Large intestine (tissue), 3 donors: Measurements from ENCODE around the gene HRG. TPM values are rescaled to one million over a fixed set of nuclear protein-coding genes. Genes with fewer than 3 reads are reported as not detected.
"Not testable (repeated sequence)": the region's sequence is repeated elsewhere in the genome, so short reads cannot be mapped to it uniquely, and the experiment has no call there.

Source experiments
- DNase-seq, 2 donors: peaks; one replicate each; pipeline versions ENCODE4 v3.0.0 to v3.0.0-alpha.2; 2013
- H3K27ac ChIP-seq: one replicate; pipeline ENCODE4 v1.5.1; 2013; ENCODE audit warnings: low read length
- H3K27me3 ChIP-seq: 2 replicates; pipeline ENCODE4 v1.6.1; 2013; ENCODE audit warnings: low read length; ENCODE audit not compliant: control insufficient read depth, insufficient read depth
- H3K36me3 ChIP-seq: 2 replicates; pipeline ENCODE4 v1.6.1; 2013; ENCODE audit warnings: low read length; ENCODE audit not compliant: control insufficient read depth, insufficient read depth
- H3K4me1 ChIP-seq: one replicate; pipeline ENCODE4 v1.6.1; 2013; ENCODE audit warnings: low read length; ENCODE audit not compliant: control insufficient read depth, insufficient read depth
- H3K4me3 ChIP-seq: one replicate; pipeline ENCODE4 v1.5.1; 2013; ENCODE audit warnings: low read length
- H3K9me3 ChIP-seq: one replicate; pipeline ENCODE4 v1.6.1; 2013; ENCODE audit warnings: mild to moderate bottlenecking, low read depth, low read length, moderate library complexity; ENCODE audit not compliant: control insufficient read depth
- WGBS: methylation state at CpG from one replicate; pipeline ENCODE4 v1.1.5; 2013; ENCODE audit warnings: low lambda C conversion rate; ENCODE audit not compliant: insufficient coverage; 5-methylcytosine and 5-hydroxymethylcytosine counted together
- polyA plus RNA-seq: library from polyadenylated mRNA; unstranded; fragments of 120-200 nt; gene quantifications from one replicate; pipeline ENCODE4 v1.2.1, GENCODE V29; 2013

The HRG gene
- polyA plus RNA-seq, 1 donor: 0.04 TPM

DNA sequence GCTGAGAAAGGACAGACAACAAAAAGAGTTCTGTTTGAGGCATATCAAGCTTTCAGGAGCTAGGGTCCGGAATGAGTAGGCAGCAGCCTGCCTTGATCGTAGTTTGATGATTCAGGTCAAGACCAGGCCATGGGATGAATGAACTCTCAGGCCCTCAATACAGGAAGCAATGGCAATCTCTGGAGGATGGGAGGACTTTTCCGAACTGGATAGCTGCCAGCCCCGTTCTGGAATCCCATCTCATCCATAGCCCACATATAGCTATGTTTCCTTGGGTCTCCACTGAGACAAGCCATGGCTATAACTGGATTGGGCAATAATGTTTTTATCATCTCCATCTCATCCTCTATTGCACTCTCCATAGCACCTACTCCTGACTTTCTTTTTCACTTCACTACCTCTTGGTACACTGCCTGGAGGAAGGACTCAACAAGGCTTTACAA lies 40.2 kb upstream of the HRG start:
- Histone ChIP-seq H3K36me3 (no peaks in the 10 kb centered on the region), H3K9me3 (no peaks in the 10 kb centered on the region), H3K27me3 (no peaks in the 10 kb centered on the region), H3K27ac (no peak overlapping the region), H3K4me1 (no peaks in the 10 kb centered on the region), H3K4me3 (no peak overlapping the region)
- DNase-seq: no peak
- 100% methylated on average over 2 of the region's 4 CpGs for WGBS

DNA sequence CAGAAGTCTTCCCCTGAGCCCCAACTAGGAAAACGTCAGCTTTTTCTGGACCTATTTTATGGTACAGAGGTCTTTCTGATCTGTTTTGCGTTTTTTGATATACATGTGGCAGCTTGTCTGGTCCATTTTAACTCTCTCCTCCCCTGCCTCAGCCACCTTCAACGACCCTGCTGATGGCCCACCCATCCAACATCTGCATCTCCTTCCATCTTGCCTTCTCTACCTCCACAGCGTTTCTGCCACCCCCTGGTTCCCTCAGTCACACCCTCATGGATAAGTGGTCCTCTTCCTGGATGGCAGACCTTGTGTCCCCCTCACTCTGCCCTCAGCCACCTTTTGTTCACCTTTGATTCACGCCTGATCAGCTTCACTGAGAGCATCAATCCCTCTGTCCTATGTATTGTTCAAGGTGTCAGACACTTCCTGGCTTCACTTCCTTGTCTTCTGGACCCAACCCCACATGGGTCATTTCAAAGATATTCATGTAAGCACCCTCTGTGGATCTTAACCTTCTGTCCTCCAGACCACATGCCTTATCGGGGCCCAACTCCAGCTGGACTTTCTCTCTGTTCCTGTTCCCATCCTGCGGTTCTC lies 39.5 kb upstream of the HRG start:
- DNase-seq: no peak
- H3K9me3 ChIP-seq: no peaks in the 10 kb centered on the region
- no peak overlapping the region for H3K4me3 ChIP-seq
- WGBS: 79% methylated on average over 2 of the region's 7 CpGs
- no peaks in the 10 kb centered on the region for H3K4me1 ChIP-seq
- H3K27ac ChIP-seq: no peak overlapping the region
- H3K27me3 ChIP-seq: no peaks in the 10 kb centered on the region
- no peaks in the 10 kb centered on the region for H3K36me3 ChIP-seq

DNA sequence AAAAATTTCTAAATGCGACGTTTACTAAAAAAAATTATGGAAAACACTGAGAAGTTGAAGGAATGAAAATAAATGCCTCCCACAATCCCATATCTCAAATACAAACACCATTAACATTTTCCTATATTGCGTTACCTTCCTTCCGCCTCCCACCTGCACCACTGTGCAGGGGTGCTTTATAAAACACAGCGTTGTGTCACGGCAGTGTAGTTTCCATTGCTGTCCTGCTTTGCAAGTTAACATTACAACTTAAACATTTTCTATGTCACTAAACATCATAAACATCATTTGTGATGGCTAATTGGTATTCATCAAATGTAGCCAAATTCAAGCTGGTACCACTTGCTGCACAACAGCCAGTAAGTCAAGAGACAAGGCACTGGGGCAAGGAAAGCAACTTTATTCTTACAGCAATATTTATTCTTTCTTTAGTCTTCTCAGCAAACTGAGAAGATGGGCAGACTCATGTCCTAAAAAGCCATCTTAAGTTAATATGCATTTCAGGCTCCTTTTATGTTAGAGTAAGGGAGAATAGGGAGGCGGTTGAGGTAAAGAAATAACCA lies 37.9 kb upstream of the HRG start:
- DNase-seq: no peak
- no peaks in the 10 kb centered on the region for H3K27me3 ChIP-seq
- H3K9me3 ChIP-seq: no peaks in the 10 kb centered on the region
- WGBS: 100% methylated on average over 2 of the region's 7 CpGs
- no peaks in the 10 kb centered on the region for H3K36me3 ChIP-seq
- H3K4me3 ChIP-seq: no peak overlapping the region
- no peaks in the 10 kb centered on the region for H3K4me1 ChIP-seq
- H3K27ac ChIP-seq: no peak overlapping the region

DNA sequence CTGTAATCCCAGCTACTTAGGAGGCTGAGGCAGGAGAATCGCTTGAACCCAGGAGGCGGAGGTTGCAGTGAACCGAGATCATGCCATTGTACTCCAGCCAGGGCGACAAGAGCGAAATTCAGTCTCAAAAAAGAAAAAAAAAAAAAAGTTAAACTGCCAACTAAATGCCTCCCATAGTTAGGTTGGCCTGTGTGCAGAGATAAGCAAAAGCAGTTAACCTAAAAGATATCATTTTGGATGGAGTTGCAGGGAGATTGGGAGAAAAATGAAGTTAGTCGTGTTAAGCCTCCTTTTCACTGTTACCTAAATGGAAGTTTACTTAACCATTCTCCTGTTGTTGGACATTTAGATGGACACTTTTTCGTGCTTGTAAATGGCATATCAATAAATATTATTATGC lies 37.1 kb upstream of the HRG start:
- DNase-seq: no peak
- no peak overlapping the region for H3K27ac ChIP-seq
- no peaks in the 10 kb centered on the region for H3K27me3 ChIP-seq
- no peaks in the 10 kb centered on the region for H3K4me1 ChIP-seq
- no peaks in the 10 kb centered on the region for H3K36me3 ChIP-seq
- no peak overlapping the region for H3K4me3 ChIP-seq
- WGBS: 60% methylated on average over 1 of the region's 7 CpGs
- H3K9me3 ChIP-seq: no peaks in the 10 kb centered on the region

DNA sequence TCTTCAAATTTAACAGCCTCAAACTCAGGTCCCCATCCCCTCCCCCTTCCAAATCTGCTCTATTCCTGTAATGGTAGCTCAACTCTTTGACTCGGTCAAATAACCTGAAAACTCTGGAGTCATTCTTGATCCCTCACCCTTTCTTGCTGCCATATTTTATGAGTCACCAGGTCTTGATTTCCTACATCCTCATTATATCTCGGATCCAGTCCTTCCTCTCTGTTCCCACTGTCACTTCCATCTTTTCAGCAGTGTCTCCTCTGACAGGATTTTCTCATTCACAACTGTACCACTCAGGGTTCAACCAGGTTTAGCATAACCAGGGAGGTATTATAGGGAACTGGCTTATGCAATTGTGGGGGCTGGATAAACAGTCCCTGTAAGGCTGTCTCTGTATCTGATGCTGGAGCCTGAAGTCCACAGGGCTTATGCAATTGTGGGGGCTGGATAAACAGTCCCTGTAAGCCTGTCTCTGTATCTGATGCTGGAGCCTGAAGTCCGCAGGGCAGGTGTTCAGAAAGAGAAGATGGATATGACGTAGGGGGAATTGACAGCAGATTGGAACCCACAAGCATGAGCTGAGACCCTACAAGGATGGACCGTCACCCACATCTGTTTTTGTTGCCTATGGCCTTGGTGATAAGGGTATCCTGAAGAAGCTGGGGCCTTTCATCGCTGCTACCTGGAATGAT lies 34.7 kb upstream of the HRG start:
- H3K27ac ChIP-seq: no peak overlapping the region
- DNase-seq: no peak
- no peaks in the 10 kb centered on the region for H3K4me1 ChIP-seq
- H3K27me3 ChIP-seq: no peaks in the 10 kb centered on the region
- 92% methylated on average over 2 of the region's 6 CpGs for WGBS
- H3K9me3 ChIP-seq: no peaks in the 10 kb centered on the region
- H3K36me3 ChIP-seq: no peaks in the 10 kb centered on the region
- no peak overlapping the region for H3K4me3 ChIP-seq

DNA sequence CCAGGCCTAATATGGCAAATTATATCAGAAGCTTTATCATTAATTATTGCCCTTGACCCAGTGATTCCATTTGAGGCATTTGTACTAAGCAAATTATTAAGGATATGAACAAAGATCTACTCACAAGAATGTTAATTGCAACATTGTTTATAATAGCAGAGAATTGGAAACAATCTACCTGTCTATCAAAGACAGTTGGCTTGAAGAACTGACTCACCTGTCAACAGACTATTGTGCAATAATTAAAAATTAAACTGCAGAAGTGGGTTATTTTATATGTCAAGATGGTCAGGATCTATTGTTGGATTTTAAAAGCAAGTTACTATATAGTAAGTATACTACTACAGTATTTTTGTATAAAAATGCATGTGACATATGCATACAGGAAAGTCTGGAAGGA lies 32.3 kb upstream of the HRG start:
- no peaks in the 10 kb centered on the region for H3K36me3 ChIP-seq
- no peak for DNase-seq
- H3K9me3 ChIP-seq: no peaks in the 10 kb centered on the region
- H3K4me1 ChIP-seq: no peaks in the 10 kb centered on the region
- no peak overlapping the region for H3K27ac ChIP-seq
- no peak overlapping the region for H3K4me3 ChIP-seq
- H3K27me3 ChIP-seq: no peaks in the 10 kb centered on the region

DNA sequence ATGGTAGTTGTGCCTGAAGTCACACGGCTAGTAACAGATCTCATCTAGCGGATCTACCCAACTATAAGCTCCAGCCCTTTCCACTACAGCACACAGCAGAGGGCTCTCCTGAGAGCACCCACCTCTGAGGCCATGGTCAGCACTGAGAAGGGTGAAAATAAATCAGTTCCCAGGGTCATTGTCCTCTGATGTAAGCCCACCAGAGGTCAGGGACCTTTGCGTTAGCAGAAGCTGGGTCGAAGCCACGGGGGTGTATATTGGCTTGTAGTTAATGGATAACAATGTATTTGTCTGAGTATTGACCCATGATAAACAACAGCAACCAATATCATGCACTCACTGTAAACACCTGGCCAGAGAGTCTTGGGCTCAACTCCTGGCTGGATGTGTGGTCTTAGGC lies 31.6 kb upstream of the HRG start:
- H3K9me3 ChIP-seq, H3K27me3 ChIP-seq, H3K4me1 ChIP-seq, H3K27ac ChIP-seq, DNase-seq, H3K4me3 ChIP-seq, H3K36me3 ChIP-seq: not testable (repeated sequence)
- no CpG with 5 or more reads among the region's 5 CpGs for WGBS

DNA sequence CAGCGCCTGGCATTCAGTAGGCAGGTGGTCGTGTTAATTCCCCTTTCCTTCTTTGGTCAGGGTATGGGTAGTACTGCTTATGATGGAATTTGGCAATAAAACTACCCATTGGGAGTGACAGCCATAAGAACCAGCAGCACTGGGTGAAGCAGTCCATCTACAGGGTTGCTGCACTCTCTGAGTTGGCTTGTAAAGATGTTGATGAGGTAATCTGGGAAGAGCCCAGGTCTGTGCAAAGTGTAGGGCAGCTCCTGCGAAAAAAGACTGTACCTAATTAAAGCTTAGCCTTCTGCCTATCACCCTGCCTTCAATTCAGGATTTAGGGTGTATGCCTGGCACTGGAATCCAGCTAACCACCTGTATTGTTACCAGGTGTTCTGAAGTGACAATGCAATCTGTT lies 30.3 kb upstream of the HRG start:
- no CpG with 5 or more reads among the region's 3 CpGs for whole genome bisulfite sequencing
- H3K9me3 ChIP-seq: no peaks in the 10 kb centered on the region
- no peak overlapping the region for H3K4me3 ChIP-seq
- no peak overlapping the region for H3K27ac ChIP-seq
- no peaks in the 10 kb centered on the region for H3K36me3 ChIP-seq
- no peaks in the 10 kb centered on the region for H3K4me1 ChIP-seq
- DNase-seq: no peak
- H3K27me3 ChIP-seq: no peaks in the 10 kb centered on the region

DNA sequence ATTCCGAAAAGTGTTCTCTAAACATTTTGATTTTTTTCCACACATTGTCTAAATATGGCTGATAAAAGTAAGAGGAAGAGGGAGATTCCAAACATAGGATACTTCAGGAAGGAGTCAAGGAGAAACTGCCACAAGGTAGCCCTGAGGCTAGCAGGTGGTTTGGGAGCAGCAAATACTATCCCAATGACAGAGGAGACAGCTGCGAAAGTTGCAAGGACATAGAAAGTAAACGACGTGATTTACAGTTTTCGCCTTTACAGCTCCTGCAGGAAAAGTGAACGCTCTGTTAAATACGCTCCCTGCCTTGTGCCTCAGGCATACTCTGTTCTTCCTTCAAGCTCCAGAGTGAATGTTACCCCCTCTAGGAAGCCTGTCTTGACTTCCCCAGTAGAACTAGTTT lies 29.3 kb upstream of the HRG start:
- no peak for DNase-seq
- no peaks in the 10 kb centered on the region for H3K27me3 ChIP-seq
- H3K36me3 ChIP-seq: no peaks in the 10 kb centered on the region
- WGBS: no CpG with 5 or more reads among the region's 7 CpGs
- H3K4me1 ChIP-seq: no peaks in the 10 kb centered on the region
- no peaks in the 10 kb centered on the region for H3K9me3 ChIP-seq
- H3K4me3 ChIP-seq: no peak overlapping the region
- H3K27ac ChIP-seq: no peak overlapping the region

DNA sequence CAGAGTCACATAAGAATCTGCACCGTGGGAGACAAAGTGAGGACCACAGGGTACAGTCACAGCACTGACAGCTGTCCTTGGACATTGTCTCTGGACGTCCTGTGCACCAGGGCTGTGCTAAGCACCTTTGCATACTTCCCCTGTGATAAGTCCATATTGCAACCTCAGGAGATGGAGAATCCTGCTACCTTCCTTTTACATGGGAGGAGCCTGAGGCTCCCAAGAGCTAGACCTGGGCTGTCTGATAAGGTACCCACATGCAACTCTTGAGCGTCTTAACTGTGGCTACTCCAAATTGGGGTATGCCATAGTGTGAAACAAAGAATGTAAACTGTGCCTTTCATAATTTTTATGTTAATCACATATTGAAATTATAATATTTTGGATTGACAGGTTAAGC lies 28.1 kb upstream of the HRG start:
- H3K4me1 ChIP-seq: no peaks in the 10 kb centered on the region
- H3K36me3 ChIP-seq: no peaks in the 10 kb centered on the region
- no CpG with 5 or more reads among the region's 3 CpGs for WGBS
- no peak overlapping the region for H3K4me3 ChIP-seq
- H3K27me3 ChIP-seq: no peaks in the 10 kb centered on the region
- H3K9me3 ChIP-seq: no peaks in the 10 kb centered on the region
- no peak overlapping the region for H3K27ac ChIP-seq
- no peak for DNase-seq

DNA sequence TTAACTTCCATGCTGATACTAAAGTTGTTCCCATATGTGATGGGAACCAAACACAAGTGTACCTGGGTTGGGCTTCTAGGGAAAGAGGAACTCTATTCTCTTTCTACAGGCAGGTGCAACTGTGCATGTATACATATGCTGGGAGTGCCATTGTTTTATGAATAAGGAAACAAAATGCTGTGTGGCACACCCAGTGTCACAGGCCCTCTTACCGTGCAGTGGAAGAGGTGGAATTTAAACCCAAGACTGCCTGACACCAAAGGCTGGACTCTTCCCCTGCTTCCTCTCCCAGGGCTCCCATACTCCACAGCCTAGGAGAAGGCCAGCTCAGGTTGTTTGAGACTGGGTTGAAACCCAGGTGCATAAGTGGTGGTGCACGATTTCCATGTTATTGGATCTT lies 27.6 kb upstream of the HRG start:
- Histone ChIP-seq H3K4me1 (no peaks in the 10 kb centered on the region), H3K36me3 (no peaks in the 10 kb centered on the region), H3K9me3 (no peaks in the 10 kb centered on the region), H3K27ac (no peak overlapping the region), H3K27me3 (no peaks in the 10 kb centered on the region), H3K4me3 (no peak overlapping the region)
- 100% methylated on average over 1 of the region's 2 CpGs for WGBS
- DNase-seq: no peak
